HG02970 (cell line): ENCODE data around the gene MAP3K9.

Experiments
- ATAC-seq: cut with Tn5 transposase; IDR thresholded peaks from one replicate; pipeline ENCODE4 v1.9.1; 2021; ENCODE audit warnings: mild to moderate bottlenecking, moderate library complexity, moderate number of reproducible peaks; ENCODE audit not compliant: unreplicated experiment, low FRiP score

Gene MAP3K9

DNA sequence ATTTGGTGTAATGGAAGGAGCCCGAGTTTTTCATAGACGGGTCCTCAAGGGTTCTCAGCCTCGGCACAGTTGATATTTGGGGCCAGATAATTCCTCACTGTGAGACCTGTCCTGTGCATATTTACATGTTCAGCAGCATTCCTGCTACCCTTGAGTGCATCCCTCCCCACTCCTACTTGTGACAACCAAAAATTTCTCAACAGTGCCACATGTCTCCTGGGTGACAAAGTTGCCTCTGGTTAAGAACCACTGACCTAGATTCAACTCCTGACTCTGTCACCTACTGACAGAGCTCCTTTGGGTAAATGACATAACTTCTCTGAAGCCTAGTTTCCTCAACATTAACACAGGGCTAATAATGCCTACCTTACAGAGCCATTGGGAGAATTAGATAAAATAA lies 107.2 kb downstream of the MAP3K9 start:
- no peak for ATAC-seq

DNA sequence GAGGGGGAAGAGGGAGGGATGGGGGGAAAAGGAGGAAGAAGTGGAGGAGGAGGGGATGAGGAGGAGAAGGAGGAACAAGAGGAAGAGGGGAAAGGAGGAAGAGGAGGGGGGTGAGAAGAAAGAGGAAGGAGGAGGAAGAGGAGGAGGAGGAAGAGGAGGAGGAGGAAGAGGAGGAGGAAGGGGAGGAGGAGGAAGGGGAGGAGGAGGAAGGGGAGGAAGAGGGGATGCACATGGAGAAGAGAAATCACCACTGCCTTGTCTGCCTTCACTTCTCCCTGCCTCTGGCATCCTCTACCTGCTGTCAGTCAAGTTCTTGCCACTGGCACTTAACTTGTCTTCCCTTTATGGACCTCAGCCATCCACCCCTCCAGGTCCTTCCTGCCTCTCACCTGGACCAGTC lies 107.7 kb downstream of the MAP3K9 start:
- no peak for ATAC-seq

DNA sequence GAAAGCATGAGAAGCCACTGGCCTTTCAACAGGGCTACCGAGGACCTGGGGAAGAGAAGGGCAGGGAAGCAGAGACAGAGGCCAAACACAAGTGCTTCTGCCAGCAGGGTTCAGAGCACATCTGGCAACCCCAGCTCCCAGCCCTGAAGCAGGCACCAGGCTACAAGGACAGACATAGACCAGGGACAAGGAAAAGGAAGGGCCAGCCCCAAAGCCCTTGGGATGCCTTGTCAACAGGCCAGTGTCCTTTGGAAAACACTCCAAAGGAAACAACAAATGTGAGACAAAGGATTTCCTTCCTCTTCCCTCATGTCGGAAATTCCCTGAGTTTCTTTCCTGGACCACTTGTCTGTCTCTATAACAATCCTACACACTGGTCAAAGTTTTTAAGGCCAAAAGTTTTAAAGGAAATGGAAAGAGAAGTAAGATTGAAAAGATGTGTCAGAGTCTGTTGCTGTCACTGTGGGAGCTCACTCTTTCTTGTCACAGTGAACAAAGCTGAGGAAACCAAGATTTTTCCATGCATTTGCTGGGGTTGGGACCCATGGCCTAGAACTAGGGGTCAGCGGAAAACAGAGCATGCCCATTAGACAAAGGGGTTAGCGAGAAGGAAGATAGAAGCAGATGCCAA lies 108.2 kb downstream of the MAP3K9 start:
- ATAC-seq: no peak

DNA sequence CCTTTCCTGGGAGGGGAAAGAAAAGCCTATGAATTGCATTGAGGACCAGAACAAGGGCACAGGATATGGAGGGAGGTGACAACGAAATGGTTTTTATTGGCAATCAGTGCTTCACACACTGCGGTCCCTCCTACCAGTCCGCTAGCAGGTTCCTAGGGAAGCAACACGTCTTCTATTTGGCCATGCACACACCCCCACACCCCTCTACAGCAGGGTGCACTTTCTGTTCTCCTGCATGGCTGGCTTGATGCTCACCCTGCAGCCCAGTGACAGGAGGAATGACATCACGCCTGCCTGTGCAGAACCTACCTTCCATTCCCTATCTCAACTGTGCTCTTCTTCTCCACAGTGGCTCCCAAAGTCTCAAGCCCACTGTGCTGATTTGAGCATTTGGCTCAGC lies 109.7 kb downstream of the MAP3K9 start:
- no peak for ATAC-seq

DNA sequence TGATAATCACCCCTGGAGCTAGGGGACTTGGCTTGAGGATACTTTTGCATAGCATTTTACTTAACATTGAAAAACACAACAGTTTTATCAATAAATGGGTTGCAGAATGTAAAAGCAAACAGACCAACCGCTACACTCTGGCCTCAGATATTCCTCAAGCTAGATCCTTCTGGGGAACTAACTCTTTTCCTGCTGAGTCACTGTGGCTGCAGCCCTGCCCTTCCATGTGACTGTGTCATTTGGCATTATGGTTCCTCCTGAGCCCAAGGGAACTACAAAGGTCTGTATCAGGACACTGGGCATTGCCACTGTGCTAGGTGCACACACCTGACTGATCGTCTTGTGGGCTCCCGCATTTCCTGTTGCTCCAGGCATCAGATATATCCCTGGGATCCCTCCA lies 111.0 kb downstream of the MAP3K9 start:
- no peak for ATAC-seq

DNA sequence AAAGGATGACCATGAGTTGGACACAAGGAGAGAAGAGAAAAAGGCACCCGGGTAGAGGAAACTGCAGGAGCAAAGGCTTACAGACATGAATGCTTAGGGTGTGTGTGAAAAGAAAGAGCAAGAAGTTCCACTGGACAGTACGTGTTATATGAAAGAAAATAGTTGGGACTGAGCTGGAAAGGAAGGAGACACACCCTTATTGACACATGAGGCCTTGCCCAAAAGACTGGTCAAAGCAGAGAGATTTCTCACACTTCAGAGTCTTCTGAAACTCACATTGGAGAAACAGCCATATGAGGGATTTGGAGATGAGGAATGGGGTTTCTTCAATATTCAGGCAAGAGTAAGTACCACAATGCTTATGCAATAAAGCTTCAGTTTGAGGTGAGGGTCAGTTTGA lies 111.6 kb downstream of the MAP3K9 start:
- no peak for ATAC-seq

DNA sequence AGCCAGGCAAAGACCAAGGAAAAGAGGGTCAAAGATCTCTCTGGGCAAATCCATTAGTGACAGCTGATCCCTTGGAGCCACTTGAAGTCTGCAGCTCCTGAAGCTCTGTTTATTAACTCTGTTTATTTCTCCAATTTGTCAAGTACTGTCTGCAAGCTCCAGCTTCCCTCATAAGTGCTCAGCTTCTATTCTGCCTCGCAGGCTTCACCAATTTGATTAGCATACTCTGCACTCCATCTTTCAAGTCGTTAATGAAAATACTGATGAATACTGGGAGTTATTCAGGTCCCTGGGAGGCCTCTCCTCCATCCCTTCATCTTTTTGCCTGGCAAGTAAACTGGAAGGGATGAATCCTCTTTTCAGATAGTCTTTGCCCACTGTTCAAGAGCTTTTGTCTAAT lies 113.3 kb downstream of the MAP3K9 start:
- ATAC-seq: no peak

DNA sequence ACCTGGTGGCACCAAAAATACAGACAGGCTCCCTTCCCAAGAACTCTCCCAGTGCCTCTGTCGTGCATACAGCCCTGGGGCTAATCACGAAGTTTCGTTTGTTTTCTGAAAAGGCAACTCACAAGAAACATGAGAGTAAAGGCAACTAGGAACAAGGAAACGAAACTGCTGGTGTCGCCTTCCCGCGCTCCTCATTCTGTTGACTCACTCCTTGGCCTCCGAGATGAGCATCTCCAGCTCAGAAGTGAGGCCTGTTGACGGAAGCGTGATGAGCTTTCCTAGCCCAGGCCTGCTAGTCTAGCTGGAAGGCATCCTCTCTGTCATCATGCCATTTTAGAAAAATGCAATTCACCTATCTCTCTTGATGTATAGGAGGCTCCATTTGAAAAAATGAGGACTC lies 117.1 kb downstream of the MAP3K9 start:
- ATAC-seq: no peak

DNA sequence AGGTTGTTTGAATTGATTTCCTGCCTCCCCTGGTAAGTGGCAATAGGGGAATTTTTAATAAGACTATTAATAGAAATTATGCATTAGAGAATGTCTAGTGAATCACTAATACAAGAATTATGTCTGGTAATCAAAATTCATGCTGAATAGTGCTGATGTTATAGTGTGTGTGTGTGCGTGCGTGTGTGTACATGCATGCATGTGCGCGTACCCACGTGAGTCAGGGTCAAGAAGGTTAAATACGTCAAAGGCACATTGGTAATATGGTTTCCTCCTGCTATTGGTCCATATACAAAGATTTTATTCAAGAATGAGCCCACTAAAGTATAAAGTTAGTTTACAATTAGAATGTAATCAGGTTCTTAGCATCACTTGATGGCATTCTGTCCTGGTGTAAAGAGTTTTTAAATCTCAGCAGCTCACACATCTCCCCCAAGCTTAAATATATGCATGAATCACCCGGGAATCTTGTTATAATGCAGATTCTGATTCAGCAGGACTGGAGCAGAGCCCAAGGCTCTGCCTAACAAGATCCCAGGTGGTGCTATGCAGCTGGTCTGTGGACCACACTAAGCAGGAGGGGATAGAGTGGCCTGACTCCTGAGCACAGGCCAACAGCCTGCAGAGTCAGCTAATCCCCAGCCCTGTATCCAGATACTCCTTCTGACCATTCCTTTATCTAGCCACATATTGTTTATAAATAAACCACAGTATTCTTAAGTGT lies 123.7 kb downstream of the MAP3K9 start:
- ATAC-seq: no peak

DNA sequence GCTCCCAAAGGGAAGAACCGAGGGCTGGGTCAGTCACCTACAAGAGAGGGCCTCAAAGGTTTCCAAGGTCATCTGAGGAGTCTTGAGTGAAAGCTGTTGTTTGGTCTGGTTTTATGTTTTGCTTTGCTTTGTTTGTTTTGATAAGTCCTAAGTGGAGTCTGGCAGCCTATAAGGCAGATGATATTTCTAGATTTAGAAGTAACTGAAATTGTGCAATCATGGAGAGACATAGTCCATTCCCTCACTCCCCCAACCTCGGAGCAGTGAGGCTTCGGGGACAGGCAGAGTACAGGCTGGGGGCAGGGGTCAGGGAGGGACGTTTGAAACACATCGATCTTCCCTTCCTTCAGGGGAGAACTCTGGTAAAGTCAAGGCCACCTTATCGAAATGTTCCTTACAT lies 125.3 kb downstream of the MAP3K9 start:
- ATAC-seq: no peak

DNA sequence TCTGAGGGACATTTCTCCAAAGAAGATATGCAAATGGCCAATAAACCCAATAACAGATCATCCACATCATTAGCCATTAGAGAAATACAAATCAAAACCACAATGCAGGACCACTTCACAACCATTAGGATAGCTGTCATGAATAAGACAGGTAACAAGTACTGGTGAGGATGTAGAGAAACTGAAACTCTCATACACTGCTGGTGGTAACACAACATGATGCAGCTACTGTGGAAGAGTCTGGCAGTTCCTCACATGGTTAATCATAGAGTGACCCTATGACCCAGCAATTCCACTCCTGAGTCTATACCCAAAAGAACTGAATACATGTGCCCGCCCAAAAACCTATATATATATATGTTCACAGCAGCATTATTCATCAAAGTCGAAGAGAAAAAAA lies 128.6 kb downstream of the MAP3K9 start:
- ATAC-seq: no peak

DNA sequence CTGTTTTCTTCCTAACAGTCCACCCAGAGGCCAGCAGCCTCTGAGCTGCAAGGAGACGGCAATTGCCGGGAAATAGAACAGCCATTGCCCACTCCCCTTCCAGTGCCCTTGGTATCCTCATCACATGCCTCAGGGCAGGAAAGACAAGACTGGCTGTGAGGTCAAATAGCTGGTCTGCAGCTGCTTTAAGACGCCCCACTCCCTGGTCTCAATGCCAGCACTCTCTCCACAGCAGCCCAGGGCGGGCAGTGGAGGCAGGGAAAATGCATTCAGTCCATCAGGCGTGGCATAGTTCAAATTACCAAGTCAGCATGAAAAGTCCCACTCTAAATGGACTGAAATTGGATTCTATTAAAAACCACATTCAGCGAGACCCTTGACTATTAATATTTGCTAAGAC lies 132.0 kb downstream of the MAP3K9 start:
- ATAC-seq: no peak
